HG03060 (cell line): ENCODE measurements around the gene SAMD8.
"Not testable (repeated sequence)": the region's sequence is repeated elsewhere in the genome, so short reads cannot be mapped to it uniquely, and the experiment has no call there.

Experiments
- ATAC-seq: cut with Tn5 transposase; IDR thresholded peaks from one replicate; pipeline ENCODE4 v1.9.1; 2021; ENCODE audit warnings: low read depth, moderate number of reproducible peaks; ENCODE audit not compliant: unreplicated experiment

The SAMD8 gene

GRCh38 chr10:75189266-75190096 is 78.0 kb downstream of the SAMD8 start:
- no peak for ATAC-seq

- no peak for ATAC-seq
Observed at GRCh38 chr10:75191821-75192568, 80.5 kb downstream of the SAMD8 start.

GRCh38 chr10:75194625-75195024 is 83.2 kb downstream of the SAMD8 start:
- ATAC-seq: not testable (repeated sequence)

GRCh38 chr10:75195035-75195763 is 83.7 kb downstream of the SAMD8 start:
- ATAC-seq: no peak

GRCh38 chr10:75197066-75197465 is 85.6 kb downstream of the SAMD8 start:
- no peak for ATAC-seq

GRCh38 chr10:75197906-75198305 is 86.5 kb downstream of the SAMD8 start:
- no peak for ATAC-seq

- ATAC-seq: not testable (repeated sequence)
Observed at GRCh38 chr10:75199949-75200348, 88.5 kb downstream of the SAMD8 start.

- no peak for ATAC-seq
Observed at GRCh38 chr10:75201793-75202307, 90.4 kb downstream of the SAMD8 start.

- ATAC-seq: no peak
Observed at GRCh38 chr10:75202321-75203045, 91.0 kb downstream of the SAMD8 start.

- not testable (repeated sequence) for ATAC-seq
Observed at GRCh38 chr10:75203046-75203620, 91.7 kb downstream of the SAMD8 start.

GRCh38 chr10:75203724-75204123 is 92.3 kb downstream of the SAMD8 start:
- ATAC-seq: no peak

GRCh38 chr10:75205908-75206307 is 94.5 kb downstream of the SAMD8 start:
- no peak for ATAC-seq

- ATAC-seq: not testable (repeated sequence)
Observed at GRCh38 chr10:75206638-75207037, 95.2 kb downstream of the SAMD8 start.

- no peak for ATAC-seq
Observed at GRCh38 chr10:75207079-75207856, 95.8 kb downstream of the SAMD8 start.

GRCh38 chr10:75207857-75208144 is 96.3 kb downstream of the SAMD8 start:
- ATAC-seq: no peak

- ATAC-seq: no peak
Observed at GRCh38 chr10:75208181-75208580, 96.7 kb downstream of the SAMD8 start.

- no peak for ATAC-seq
Observed at GRCh38 chr10:75209086-75209920, 97.8 kb downstream of the SAMD8 start.

- peak; percentile 30 for ATAC-seq
Observed at GRCh38 chr10:75209921-75210281, 98.4 kb downstream of the SAMD8 start.
